Cardiac fibroblast (primary cell): Measurements from ENCODE around the gene A1BG.

Experiments
- DNase-seq, 2 donors: peaks; one replicate each; pipeline versions ENCODE4 v3.0.0 to v3.0.0-alpha.2; 2010; ENCODE audit warnings: low read depth in 2 of 2
- H3K4me3 ChIP-seq, 2 donors: replicated peaks in 1 of 2; 1 replicate in 1 of 2; 2 replicates in 1 of 2; pipeline ENCODE4 v1.5.1; 2011; ENCODE audit warnings: low read depth in 2 of 2, low read length in 2 of 2, mild to moderate bottlenecking in 2 of 2, moderate library complexity in 1 of 2
- TF ChIP-seq, protein P1 (sequence below): IDR thresholded peaks from one replicate; pipeline ENCODE4 v1.5.1; 2011; ENCODE audit warnings: low read depth, mild to moderate bottlenecking, low read length, inconsistent platforms

The A1BG gene

GRCh38 chr19:58336216-58336615 is 17.1 kb downstream of the A1BG start:
- no peak for DNase-seq
- H3K4me3 ChIP-seq: no peak overlapping the region
- TF ChIP-seq, protein P1, sequence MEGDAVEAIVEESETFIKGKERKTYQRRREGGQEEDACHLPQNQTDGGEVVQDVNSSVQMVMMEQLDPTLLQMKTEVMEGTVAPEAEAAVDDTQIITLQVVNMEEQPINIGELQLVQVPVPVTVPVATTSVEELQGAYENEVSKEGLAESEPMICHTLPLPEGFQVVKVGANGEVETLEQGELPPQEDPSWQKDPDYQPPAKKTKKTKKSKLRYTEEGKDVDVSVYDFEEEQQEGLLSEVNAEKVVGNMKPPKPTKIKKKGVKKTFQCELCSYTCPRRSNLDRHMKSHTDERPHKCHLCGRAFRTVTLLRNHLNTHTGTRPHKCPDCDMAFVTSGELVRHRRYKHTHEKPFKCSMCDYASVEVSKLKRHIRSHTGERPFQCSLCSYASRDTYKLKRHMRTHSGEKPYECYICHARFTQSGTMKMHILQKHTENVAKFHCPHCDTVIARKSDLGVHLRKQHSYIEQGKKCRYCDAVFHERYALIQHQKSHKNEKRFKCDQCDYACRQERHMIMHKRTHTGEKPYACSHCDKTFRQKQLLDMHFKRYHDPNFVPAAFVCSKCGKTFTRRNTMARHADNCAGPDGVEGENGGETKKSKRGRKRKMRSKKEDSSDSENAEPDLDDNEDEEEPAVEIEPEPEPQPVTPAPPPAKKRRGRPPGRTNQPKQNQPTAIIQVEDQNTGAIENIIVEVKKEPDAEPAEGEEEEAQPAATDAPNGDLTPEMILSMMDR: no peak

- H3K4me3 ChIP-seq: no peak overlapping the region
- TF ChIP-seq, protein P1: no peak
- no peak for DNase-seq
These were observed 17.7 kb downstream of the A1BG start for GRCh38 chr19:58335630-58336029.

DNA sequence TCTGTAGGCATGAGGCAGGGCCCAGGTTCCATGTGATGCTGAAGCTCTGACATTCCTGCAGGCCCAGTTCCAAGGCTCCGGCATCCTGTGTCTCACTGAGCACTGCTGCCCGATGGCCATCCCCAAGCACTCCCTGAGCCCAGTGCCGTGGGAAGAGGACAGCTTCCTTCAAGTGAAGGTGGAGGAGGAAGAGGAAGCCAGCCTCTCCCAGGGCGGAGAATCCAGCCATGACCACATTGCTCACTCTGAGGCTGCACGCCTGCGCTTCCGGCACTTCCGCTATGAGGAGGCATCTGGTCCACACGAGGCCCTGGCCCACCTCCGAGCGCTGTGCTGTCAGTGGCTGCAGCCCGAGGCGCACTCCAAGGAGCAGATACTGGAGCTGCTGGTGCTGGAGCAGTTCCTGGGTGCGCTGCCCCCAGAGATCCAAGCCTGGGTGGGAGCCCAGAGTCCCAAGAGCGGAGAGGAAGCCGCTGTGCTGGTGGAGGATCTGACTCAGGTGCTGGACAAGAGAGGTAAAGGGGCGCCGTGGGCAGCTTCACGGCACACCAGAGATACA is 18.5 kb downstream of the A1BG start:
- H3K4me3 ChIP-seq: no peak overlapping the region
- DNase-seq: no peak
- TF ChIP-seq, protein P1: no peak

- TF ChIP-seq, protein P1: no peak
- no peak overlapping the region for H3K4me3 ChIP-seq
- no peak for DNase-seq
These were observed 20.6 kb downstream of the A1BG start for GRCh38 chr19:58332697-58333096.

DNA sequence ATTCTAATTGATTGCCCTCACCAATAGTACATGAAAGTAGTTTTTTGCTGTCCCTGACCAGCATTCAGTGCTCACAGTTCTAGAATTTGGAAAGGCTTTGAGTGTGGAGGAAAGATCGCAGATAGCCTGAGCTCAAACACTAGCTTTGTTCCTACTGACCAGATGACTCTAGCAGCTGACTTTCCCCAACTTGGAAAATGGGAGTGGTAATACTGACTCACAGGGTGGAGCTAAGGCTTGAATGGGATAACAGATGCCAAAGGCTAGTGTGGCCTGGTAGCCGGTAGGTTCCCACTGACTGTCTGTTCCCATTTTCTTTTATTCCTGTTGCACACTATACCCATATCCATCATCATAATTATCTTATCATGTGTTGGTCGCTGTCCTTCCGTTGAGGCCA is 22.8 kb downstream of the A1BG start:
- peak; percentile 70 to 84 for DNase-seq
- TF ChIP-seq, protein P1: no peak
- no peak overlapping the region for H3K4me3 ChIP-seq

- TF ChIP-seq, protein P1: no peak
These were observed 24.3 kb downstream of the A1BG start for GRCh38 chr19:58328999-58329398.

DNA sequence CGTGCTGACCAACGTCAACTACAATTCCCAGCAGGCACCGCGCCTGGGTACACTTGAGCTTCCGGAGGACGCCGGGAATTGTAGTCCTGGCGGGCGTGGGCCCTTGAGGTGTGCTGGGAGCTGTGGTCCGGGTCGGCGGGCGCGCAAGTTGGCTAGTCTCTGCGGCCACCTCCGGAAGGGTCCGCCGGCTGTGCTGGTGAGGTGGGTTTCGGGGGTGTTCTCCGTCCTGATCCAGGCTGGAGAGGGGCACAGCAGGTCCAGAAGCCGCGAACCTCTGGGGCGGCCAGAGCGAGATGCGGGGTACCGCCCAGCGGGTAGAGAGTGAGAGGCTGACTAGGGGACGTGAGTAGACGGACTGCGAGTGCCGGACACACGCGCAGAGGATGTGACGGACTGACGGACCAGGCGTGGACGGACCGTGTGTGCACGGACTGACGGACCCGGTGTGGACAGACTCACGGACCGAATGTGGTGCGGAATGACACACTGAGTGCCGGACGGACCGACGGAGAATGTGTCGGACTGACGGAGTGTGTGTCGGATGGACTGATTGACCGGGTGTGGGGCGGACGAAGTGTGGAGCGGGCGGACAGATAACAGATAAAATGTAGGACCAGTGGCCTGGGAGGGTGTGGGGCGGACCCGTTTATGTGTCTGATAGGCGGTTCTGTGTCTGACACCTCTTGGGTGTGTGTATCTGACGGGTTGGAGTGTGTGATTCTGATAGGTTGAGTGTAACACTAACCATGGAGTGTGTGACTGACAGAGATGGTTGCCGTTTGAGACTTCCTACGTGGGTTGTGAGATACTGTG is 26.2 kb downstream of the A1BG start, which contains the start of gene ZSCAN22:
Gene ZSCAN22, plus strand, starts transcription at position 81 of the 813 bp plus-strand sequence. CDS start 7,809 bp downstream, outside the sequence.
- H3K4me3 ChIP-seq: peak within 1 kb of the TSS; percentile 86 to 91
- TF ChIP-seq, protein P1: no peak
- DNase-seq: peak; percentile 96 to 98

More at GRCh38 chr19:58328999-58329398, 24.3 kb downstream of the A1BG start:
- DNase-seq: no peak
- no peak overlapping the region for H3K4me3 ChIP-seq
